ENCODE measurements around the gene LMNA.

LMNA gene

GRCh38 chr1:156130578-156130942, 16.0 kb downstream of the LMNA start:
- H3K4me1 ChIP-seq (ENCODE audit: control insufficient read depth, insufficient read depth, low read length): peaks cover 49% of the 10 kb centered on the region

GRCh38 chr1:156134716-156135435, 20.4 kb downstream of the LMNA start:
- Histone ChIP-seq H3K27me3 (ENCODE audit: control insufficient read depth, insufficient read depth, low read length) (no peaks in the 10 kb centered on the region), H3K27ac (ENCODE audit: low read depth, low read length) (peak overlapping the region; percentile 6), H3K36me3 (ENCODE audit: control insufficient read depth, insufficient read depth, low read length) (peaks cover 66% of the 10 kb centered on the region), H3K9ac (ENCODE audit: low read length) (no peak overlapping the region), H3K4me1 (ENCODE audit: control insufficient read depth, insufficient read depth, low read length) (peaks cover 14% of the 10 kb centered on the region), H3K4me3 (ENCODE audit: low read length) (no peak overlapping the region)

More at GRCh38 chr1:156130578-156130942, 16.0 kb downstream of the LMNA start:
- H3K27me3 ChIP-seq (ENCODE audit: control insufficient read depth, insufficient read depth, low read length): no peaks in the 10 kb centered on the region
- H3K27ac ChIP-seq (ENCODE audit: low read depth, low read length): peak overlapping the region; percentile 98
- H3K36me3 ChIP-seq (ENCODE audit: control insufficient read depth, insufficient read depth, low read length): peaks cover 33% of the 10 kb centered on the region
- no peak overlapping the region for H3K9ac ChIP-seq (ENCODE audit: low read length)
- peak overlapping the region; percentile 30 for H3K4me3 ChIP-seq (ENCODE audit: low read length)

- peaks cover 61% of the 10 kb centered on the region for H3K36me3 ChIP-seq (ENCODE audit: control insufficient read depth, insufficient read depth, low read length)
Observed at GRCh38 chr1:156135930-156136871, 21.7 kb downstream of the LMNA start.

GRCh38 chr1:156136970-156137483, 22.5 kb downstream of the LMNA start:
- Histone ChIP-seq H3K27ac (ENCODE audit: low read depth, low read length) (no peak overlapping the region), H3K36me3 (ENCODE audit: control insufficient read depth, insufficient read depth, low read length) (peaks cover 56% of the 10 kb centered on the region), H3K4me1 (ENCODE audit: control insufficient read depth, insufficient read depth, low read length) (peaks cover 24% of the 10 kb centered on the region)

More at GRCh38 chr1:156135930-156136871, 21.7 kb downstream of the LMNA start:
- no peak overlapping the region for H3K9ac ChIP-seq (ENCODE audit: low read length)
- H3K4me1 ChIP-seq (ENCODE audit: control insufficient read depth, insufficient read depth, low read length): peaks cover 18% of the 10 kb centered on the region
- H3K27ac ChIP-seq (ENCODE audit: low read depth, low read length): no peak overlapping the region
- no peak overlapping the region for H3K4me3 ChIP-seq (ENCODE audit: low read length)
- no peaks in the 10 kb centered on the region for H3K27me3 ChIP-seq (ENCODE audit: control insufficient read depth, insufficient read depth, low read length)

GRCh38 chr1:156138458-156138867, 24.0 kb downstream of the LMNA start:
- H3K27ac ChIP-seq (ENCODE audit: low read depth, low read length): no peak overlapping the region
- H3K4me1 ChIP-seq (ENCODE audit: control insufficient read depth, insufficient read depth, low read length): peaks cover 24% of the 10 kb centered on the region
- no peak overlapping the region for H3K4me3 ChIP-seq (ENCODE audit: low read length)
- peaks cover 53% of the 10 kb centered on the region for H3K36me3 ChIP-seq (ENCODE audit: control insufficient read depth, insufficient read depth, low read length)
- no peaks in the 10 kb centered on the region for H3K27me3 ChIP-seq (ENCODE audit: control insufficient read depth, insufficient read depth, low read length)
- no peak overlapping the region for H3K9ac ChIP-seq (ENCODE audit: low read length)

More at GRCh38 chr1:156136970-156137483, 22.5 kb downstream of the LMNA start:
- no peak overlapping the region for H3K4me3 ChIP-seq (ENCODE audit: low read length)
- no peak overlapping the region for H3K9ac ChIP-seq (ENCODE audit: low read length)
- H3K27me3 ChIP-seq (ENCODE audit: control insufficient read depth, insufficient read depth, low read length): no peaks in the 10 kb centered on the region

GRCh38 chr1:156140879-156141707, 26.6 kb downstream of the LMNA start:
- Histone ChIP-seq H3K36me3 (ENCODE audit: control insufficient read depth, insufficient read depth, low read length) (peaks cover 27% of the 10 kb centered on the region), H3K4me1 (ENCODE audit: control insufficient read depth, insufficient read depth, low read length) (peaks cover 28% of the 10 kb centered on the region), H3K27me3 (ENCODE audit: control insufficient read depth, insufficient read depth, low read length) (no peaks in the 10 kb centered on the region), H3K27ac (ENCODE audit: low read depth, low read length) (peak overlapping the region; percentile 59), H3K4me3 (ENCODE audit: low read length) (no peak overlapping the region), H3K9ac (ENCODE audit: low read length) (no peak overlapping the region)

- Histone ChIP-seq H3K4me3 (ENCODE audit: low read length) (no peak overlapping the region), H3K27ac (ENCODE audit: low read depth, low read length) (peak overlapping the region; percentile 33), H3K36me3 (ENCODE audit: control insufficient read depth, insufficient read depth, low read length) (peaks cover 5% of the 10 kb centered on the region)
Observed at GRCh38 chr1:156143765-156144489, 29.4 kb downstream of the LMNA start.

GRCh38 chr1:156144742-156145141, 30.2 kb downstream of the LMNA start:
- Histone ChIP-seq H3K27me3 (ENCODE audit: control insufficient read depth, insufficient read depth, low read length) (no peaks in the 10 kb centered on the region), H3K4me3 (ENCODE audit: low read length) (no peak overlapping the region), H3K9ac (ENCODE audit: low read length) (no peak overlapping the region), H3K27ac (ENCODE audit: low read depth, low read length) (no peak overlapping the region), H3K36me3 (ENCODE audit: control insufficient read depth, insufficient read depth, low read length) (peaks cover under 1% of the 10 kb centered on the region), H3K4me1 (ENCODE audit: control insufficient read depth, insufficient read depth, low read length) (peaks cover 34% of the 10 kb centered on the region)

More at GRCh38 chr1:156143765-156144489, 29.4 kb downstream of the LMNA start:
- no peak overlapping the region for H3K9ac ChIP-seq (ENCODE audit: low read length)
- H3K27me3 ChIP-seq (ENCODE audit: control insufficient read depth, insufficient read depth, low read length): no peaks in the 10 kb centered on the region
- H3K4me1 ChIP-seq (ENCODE audit: control insufficient read depth, insufficient read depth, low read length): peaks cover 38% of the 10 kb centered on the region

GRCh38 chr1:156145650-156146019, 31.1 kb downstream of the LMNA start:
- Histone ChIP-seq H3K27ac (ENCODE audit: low read depth, low read length) (no peak overlapping the region), H3K4me1 (ENCODE audit: control insufficient read depth, insufficient read depth, low read length) (peaks cover 25% of the 10 kb centered on the region), H3K4me3 (ENCODE audit: low read length) (no peak overlapping the region), H3K36me3 (ENCODE audit: control insufficient read depth, insufficient read depth, low read length) (no peaks in the 10 kb centered on the region), H3K27me3 (ENCODE audit: control insufficient read depth, insufficient read depth, low read length) (peaks cover under 1% of the 10 kb centered on the region), H3K9ac (ENCODE audit: low read length) (no peak overlapping the region)

- peaks cover 3% of the 10 kb centered on the region for H3K27me3 ChIP-seq (ENCODE audit: control insufficient read depth, insufficient read depth, low read length)
- H3K36me3 ChIP-seq (ENCODE audit: control insufficient read depth, insufficient read depth, low read length): no peaks in the 10 kb centered on the region
- H3K9ac ChIP-seq (ENCODE audit: low read length): peak overlapping the region; percentile 2
- H3K4me3 ChIP-seq (ENCODE audit: low read length): peak overlapping the region; percentile 45
- no peak overlapping the region for H3K27ac ChIP-seq (ENCODE audit: low read depth, low read length)
- H3K4me1 ChIP-seq (ENCODE audit: control insufficient read depth, insufficient read depth, low read length): peaks cover 20% of the 10 kb centered on the region
Observed at GRCh38 chr1:156146020-156146768, 31.7 kb downstream of the LMNA start.

Measured in rectal smooth muscle tissue (tissue), 1 donor.